ENCODE measurements around the gene HIRIP3.
"Not testable (repeated sequence)": the region's sequence is repeated elsewhere in the genome, so short reads cannot be mapped to it uniquely, and the experiment has no call there.

HIRIP3 gene

GRCh38 chr16:29963021-29963743, 32.2 kb downstream of the HIRIP3 start:
- Histone ChIP-seq H3K36me3 (ENCODE audit: insufficient read depth, low read length) (peaks cover under 1% of the 10 kb centered on the region), H3K4me3 (peak overlapping the region; percentile 88; the same call in 1 of the 2 replicates), H3K27ac (no peak overlapping the region), H3K9ac (ENCODE audit: insufficient read length) (peak overlapping the region; percentile 78), H3K9me3 (ENCODE audit: low read depth, low read length) (no peaks in the 10 kb centered on the region)
- no peak for DNase-seq (ENCODE audit: low read depth, low spot score)
- no peak for TF ChIP-seq EZH2 (IDR thresholded peaks at IDR 0.05)
- TF ChIP-seq FOXP2 (optimal IDR thresholded peaks at IDR 0.05; ENCODE audit: control extremely low read depth, extremely low read length, insufficient read depth): no peak
- TF ChIP-seq POLR2AphosphoS5 (IDR thresholded peaks at IDR 0.05; ENCODE audit: borderline replicate concordance, low read depth, low read length): no peak

DNA sequence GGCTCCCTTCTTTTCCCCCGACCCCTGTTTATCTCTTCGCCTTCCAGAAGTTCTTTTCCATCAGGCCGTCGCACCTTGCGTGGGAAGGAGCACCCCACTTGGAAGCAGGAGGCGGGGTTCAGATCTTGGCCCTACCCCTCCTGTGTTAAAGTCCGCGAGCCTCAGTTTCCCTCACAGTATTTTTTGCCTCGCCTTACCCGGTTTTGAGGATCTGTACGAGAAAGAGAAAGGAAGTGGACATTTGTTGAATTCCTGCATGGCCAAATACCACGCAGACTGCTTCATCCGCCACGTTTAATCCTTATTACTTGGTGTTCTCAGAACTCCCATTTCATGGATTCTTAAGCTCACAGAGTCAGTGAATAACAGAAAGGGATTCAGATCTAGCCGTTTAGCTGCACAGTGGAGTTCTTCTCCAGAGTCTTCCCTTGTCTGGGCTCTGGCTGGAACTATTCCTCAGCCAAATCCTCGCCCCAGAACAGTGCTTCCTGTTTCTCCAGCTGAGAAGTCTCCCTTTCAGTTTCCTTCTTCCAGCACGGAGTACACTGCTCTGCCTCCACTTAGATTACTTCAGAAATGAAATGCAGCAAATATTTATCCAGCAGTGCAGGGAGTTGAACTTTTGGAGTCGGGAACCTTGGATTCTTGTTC, 32.9 kb downstream of the HIRIP3 start:
- Histone ChIP-seq H3K27ac (peak overlapping the region; percentile 19; the same call in 1 of the 2 replicates), H3K4me3 (peak overlapping the region; percentile 88), H3K9ac (ENCODE audit: insufficient read length) (peak overlapping the region; percentile 78), H3K9me3 (ENCODE audit: low read depth, low read length) (no peaks in the 10 kb centered on the region), H3K36me3 (ENCODE audit: insufficient read depth, low read length) (no peaks in the 10 kb centered on the region)
- DNase-seq (ENCODE audit: low read depth, low spot score): no peak
- TF ChIP-seq POLR2AphosphoS5 (IDR thresholded peaks at IDR 0.05; ENCODE audit: borderline replicate concordance, low read depth, low read length): no peak
- TF ChIP-seq EZH2 (IDR thresholded peaks at IDR 0.05): no peak
- no peak for TF ChIP-seq FOXP2 (optimal IDR thresholded peaks at IDR 0.05; ENCODE audit: control extremely low read depth, extremely low read length, insufficient read depth)

- Histone ChIP-seq H3K27ac (peak within 1 kb of the TSS; percentile 63), H3K9ac (ENCODE audit: insufficient read length) (peak within 1 kb of the TSS; percentile 79), H3K4me3 (peak within 1 kb of the TSS; percentile 88), H3K9me3 (ENCODE audit: low read depth, low read length) (no peaks in the 10 kb centered on the region), H3K36me3 (ENCODE audit: insufficient read depth, low read length) (no peaks in the 10 kb centered on the region)
- no peak for DNase-seq (ENCODE audit: low read depth, low spot score)
- TF ChIP-seq POLR2AphosphoS5 (IDR thresholded peaks at IDR 0.05; ENCODE audit: borderline replicate concordance, low read depth, low read length) (peak; percentile 85), FOXP2 (optimal IDR thresholded peaks at IDR 0.05; ENCODE audit: control extremely low read depth, extremely low read length, insufficient read depth) (no peak)
These were observed 33.7 kb downstream of the HIRIP3 start, which contains the start of gene TMEM219 for GRCh38 chr16:29961479-29962343. TSS of gene TMEM219 (plus strand) at chr16:29962079. CDS start at chr16:29963144, 1,065 bp downstream.

DNA sequence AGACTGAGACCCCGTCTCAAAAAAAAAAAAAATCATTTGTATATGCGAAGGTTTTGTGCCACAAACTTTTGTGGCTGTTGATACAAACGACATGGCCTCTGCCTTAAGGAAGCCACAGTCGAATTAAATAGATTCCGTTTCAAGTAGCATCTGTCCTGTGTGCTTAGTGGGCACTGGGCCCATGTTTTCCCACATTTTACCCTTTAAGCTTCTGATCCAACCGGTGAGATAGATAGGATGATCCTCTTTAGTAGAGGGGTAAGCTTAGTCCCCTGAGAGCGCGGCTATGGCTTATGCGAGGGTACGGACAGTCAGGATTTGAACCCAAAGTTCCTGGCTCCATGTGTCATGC, 34.3 kb downstream of the HIRIP3 start:
- Histone ChIP-seq H3K27ac (no peak overlapping the region), H3K36me3 (ENCODE audit: insufficient read depth, low read length) (no peaks in the 10 kb centered on the region), H3K4me3 (peak overlapping the region; percentile 88), H3K9ac (ENCODE audit: insufficient read length) (peak overlapping the region; percentile 79), H3K9me3 (ENCODE audit: low read depth, low read length) (no peaks in the 10 kb centered on the region)
- TF ChIP-seq FOXP2 (optimal IDR thresholded peaks at IDR 0.05; ENCODE audit: control extremely low read depth, extremely low read length, insufficient read depth) (no peak), EZH2 (IDR thresholded peaks at IDR 0.05) (no peak), POLR2AphosphoS5 (IDR thresholded peaks at IDR 0.05; ENCODE audit: borderline replicate concordance, low read depth, low read length) (no peak)
- DNase-seq (ENCODE audit: low read depth, low spot score): no peak

DNA sequence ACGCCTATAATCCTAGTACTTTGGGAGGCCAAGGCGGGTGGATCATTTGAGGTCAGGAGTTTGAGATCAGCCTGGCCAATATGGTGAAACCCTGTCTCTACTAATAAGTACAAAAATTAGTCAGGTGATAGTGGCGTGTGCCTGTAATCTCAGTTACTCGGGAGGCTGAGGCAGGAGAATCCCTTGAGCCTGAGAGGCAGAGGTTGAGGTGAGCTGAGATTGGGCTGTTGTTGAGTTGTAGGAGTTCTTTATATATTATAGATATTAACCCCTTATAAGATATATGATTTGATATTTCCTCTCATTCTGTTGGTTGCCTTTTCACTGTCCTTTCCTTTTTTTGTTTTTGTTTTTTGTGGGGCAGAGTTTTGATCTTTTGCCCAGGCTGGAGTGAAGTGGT, 35.6 kb downstream of the HIRIP3 start:
- not testable (repeated sequence) for H3K4me3 ChIP-seq; H3K9me3 ChIP-seq (ENCODE audit: low read depth, low read length); H3K9ac ChIP-seq (ENCODE audit: insufficient read length); H3K27ac ChIP-seq; DNase-seq (ENCODE audit: low read depth, low spot score); H3K36me3 ChIP-seq (ENCODE audit: insufficient read depth, low read length)

- Histone ChIP-seq H3K9me3 (ENCODE audit: low read depth, low read length) (no peaks in the 10 kb centered on the region), H3K4me3 (no peak overlapping the region), H3K9ac (ENCODE audit: insufficient read length) (no peak overlapping the region), H3K27ac (no peak overlapping the region), H3K36me3 (ENCODE audit: insufficient read depth, low read length) (no peaks in the 10 kb centered on the region)
- TF ChIP-seq EZH2 (IDR thresholded peaks at IDR 0.05): no peak
- TF ChIP-seq FOXP2 (optimal IDR thresholded peaks at IDR 0.05; ENCODE audit: control extremely low read depth, extremely low read length, insufficient read depth): no peak
- no peak for TF ChIP-seq POLR2AphosphoS5 (IDR thresholded peaks at IDR 0.05; ENCODE audit: borderline replicate concordance, low read depth, low read length)
- no peak for DNase-seq (ENCODE audit: low read depth, low spot score)
These were observed 36.1 kb downstream of the HIRIP3 start for GRCh38 chr16:29959293-29959692.

- Histone ChIP-seq H3K36me3 (ENCODE audit: insufficient read depth, low read length) (no peaks in the 10 kb centered on the region), H3K9ac (ENCODE audit: insufficient read length) (no peak overlapping the region), H3K9me3 (ENCODE audit: low read depth, low read length) (no peaks in the 10 kb centered on the region), H3K27ac (no peak overlapping the region), H3K4me3 (no peak overlapping the region)
- no peak for DNase-seq (ENCODE audit: low read depth, low spot score)
- TF ChIP-seq POLR2AphosphoS5 (IDR thresholded peaks at IDR 0.05; ENCODE audit: borderline replicate concordance, low read depth, low read length) (no peak), EZH2 (IDR thresholded peaks at IDR 0.05) (no peak), FOXP2 (optimal IDR thresholded peaks at IDR 0.05; ENCODE audit: control extremely low read depth, extremely low read length, insufficient read depth) (no peak)
These were observed 36.7 kb downstream of the HIRIP3 start for GRCh38 chr16:29958756-29959155.

GRCh38 chr16:29951625-29952365, 43.6 kb downstream of the HIRIP3 start:
- H3K27ac ChIP-seq: no peak overlapping the region
- no peak overlapping the region for H3K4me3 ChIP-seq
- no peaks in the 10 kb centered on the region for H3K9me3 ChIP-seq (ENCODE audit: low read depth, low read length)
- H3K36me3 ChIP-seq (ENCODE audit: insufficient read depth, low read length): no peaks in the 10 kb centered on the region
- TF ChIP-seq POLR2AphosphoS5 (IDR thresholded peaks at IDR 0.05; ENCODE audit: borderline replicate concordance, low read depth, low read length): no peak
- TF ChIP-seq EZH2 (IDR thresholded peaks at IDR 0.05): no peak
- TF ChIP-seq FOXP2 (optimal IDR thresholded peaks at IDR 0.05; ENCODE audit: control extremely low read depth, extremely low read length, insufficient read depth): no peak
- no peak overlapping the region for H3K9ac ChIP-seq (ENCODE audit: insufficient read length)
- no peak for DNase-seq (ENCODE audit: low read depth, low spot score)
